Keratinocyte (primary cell): ENCODE results near the gene FAM72C. TPM values are rescaled to one million over a fixed set of nuclear protein-coding genes. Genes with fewer than 3 reads are reported as not detected.
"Not testable (repeated sequence)": the region's sequence is repeated elsewhere in the genome, so short reads cannot be mapped to it uniquely, and the experiment has no call there.

Source experiments
- DNase-seq: peaks from one replicate; pipeline ENCODE4 v3.0.0-alpha.2; 2011; ENCODE audit warnings: low read depth, missing footprints, low spot score
- FAIRE-seq: peaks from 2 replicates; lab custom pipeline; 2011; peaks lifted over from hg19 to GRCh38; lab: Jason Lieb, UNC
- H2AFZ ChIP-seq: 2 replicates; pipeline ENCODE4 v1.6.0; 2012; ENCODE audit warnings: low read length, control low read depth, inconsistent platforms; ENCODE audit not compliant: control insufficient read depth
- H3K27ac ChIP-seq: 2 replicates; pipeline ENCODE4 v1.5.1; 2011; ENCODE audit warnings: low read length; ENCODE audit not compliant: control insufficient read depth, insufficient read depth
- H3K27me3 ChIP-seq: 3 replicates; pipeline ENCODE4 v1.6.0; 2011; ENCODE audit warnings: low read length; ENCODE audit not compliant: control insufficient read depth, insufficient read depth; ENCODE audit errors: extremely low read depth
- H3K36me3 ChIP-seq, 2 experiments: 2 replicates in 1 of 2; 3 replicates in 1 of 2; pipeline ENCODE4 v1.5.1; 2011; ENCODE audit warnings: low read length in 2 of 2, mild to moderate bottlenecking in 1 of 2; ENCODE audit not compliant: control insufficient read depth in 2 of 2, insufficient read depth in 2 of 2; ENCODE audit errors: extremely low read depth in 1 of 2
- H3K4me1 ChIP-seq: 3 replicates; pipeline ENCODE4 v1.5.1; 2011; ENCODE audit warnings: low read length; ENCODE audit not compliant: control insufficient read depth, insufficient read depth; ENCODE audit errors: extremely low read depth
- H3K4me2 ChIP-seq: 3 replicates; pipeline ENCODE4 v1.6.0; 2011; ENCODE audit warnings: low read depth, low read length; ENCODE audit not compliant: control insufficient read depth, insufficient read depth; ENCODE audit errors: extremely low read depth
- H3K4me3 ChIP-seq, 3 experiments: fragments of 200-600 bp in 1 of 3; sonication (generic) in 1 of 3; 2 replicates in 2 of 3; 3 replicates in 1 of 3; pipeline ENCODE4 v1.5.1; 2011 to 2016; ENCODE audit warnings: low read length in 3 of 3, mild to moderate bottlenecking in 3 of 3, control low read depth in 2 of 3, inconsistent platforms in 1 of 3, low read depth in 1 of 3, mixed read lengths in 1 of 3, mixed run types in 1 of 3, moderate library complexity in 1 of 3; ENCODE audit not compliant: control insufficient read depth in 2 of 3, insufficient read depth in 2 of 3; ENCODE audit errors: extremely low read depth in 1 of 3
- H3K79me2 ChIP-seq: 2 replicates; pipeline ENCODE4 v1.6.0; 2012; ENCODE audit warnings: low read length; ENCODE audit not compliant: control insufficient read depth, insufficient read depth
- H3K9ac ChIP-seq: 3 replicates; pipeline ENCODE4 v1.6.0; 2011; ENCODE audit warnings: low read length; ENCODE audit not compliant: control insufficient read depth, insufficient read depth; ENCODE audit errors: extremely low read depth
- H3K9me1 ChIP-seq: 3 replicates; pipeline ENCODE4 v1.6.0; 2011; ENCODE audit warnings: low read length; ENCODE audit not compliant: control insufficient read depth, insufficient read depth; ENCODE audit errors: extremely low read depth
- H3K9me3 ChIP-seq: 2 replicates; pipeline ENCODE4 v1.5.1; 2012; ENCODE audit warnings: low read depth, low read length; ENCODE audit not compliant: control insufficient read depth
- H4K20me1 ChIP-seq: 3 replicates; pipeline ENCODE4 v1.6.0; 2011; ENCODE audit warnings: low read length; ENCODE audit not compliant: control insufficient read depth, insufficient read depth; ENCODE audit errors: extremely low read depth
- dilution Hi-C: fragments of 300-500 bp; cut with MboI; formaldehyde crosslinking; loops from one replicate; pipeline ENCODE4 v1.7.0; 2020; ENCODE audit warnings: low sequenced_read_pairs; ENCODE audit not compliant: extremely low pct_ligation_motif_present
- polyA plus RNA-seq, 5 experiments: library from polyadenylated mRNA; depleted of rRNA in 3 of 5; stranded (reverse) in 3 of 5; stranded (forward) in 1 of 5; unstranded in 1 of 5; fragments of >200 nt; gene quantifications; 1 replicate in 1 of 5; 2 replicates in 3 of 5; 3 replicates in 1 of 5; pipeline versions ENCODE4 v1.2.1 to v1.2.3, GENCODE V29; 2011 to 2012; ENCODE audit warnings: missing spikeins in 2 of 5, low read depth in 1 of 5, low replicate concordance in 1 of 5

Gene FAM72C
- polyA plus RNA-seq, 1 donor (not counting 4 experiments of a cell fraction or from before 2014, with no cell fraction given) = 3.4 TPM

GRCh38 chr1:144003306-144004029 is 31.7 kb upstream of the FAM72C start:
- FAIRE-seq, H3K36me3 ChIP-seq, H3K79me2 ChIP-seq, H3K9me3 ChIP-seq, dilution Hi-C loops, H4K20me1 ChIP-seq, H3K4me1 ChIP-seq, H3K27me3 ChIP-seq, H3K4me2 ChIP-seq, H2AFZ ChIP-seq, H3K9me1 ChIP-seq, H3K4me3 ChIP-seq, H3K9ac ChIP-seq, H3K27ac ChIP-seq, DNase-seq: not testable (repeated sequence)

- H3K4me1 ChIP-seq, H2AFZ ChIP-seq, dilution Hi-C loops, H3K4me3 ChIP-seq, DNase-seq, H3K4me2 ChIP-seq, H4K20me1 ChIP-seq, H3K27ac ChIP-seq, H3K9ac ChIP-seq, H3K9me1 ChIP-seq, H3K27me3 ChIP-seq, H3K79me2 ChIP-seq, H3K9me3 ChIP-seq, FAIRE-seq, H3K36me3 ChIP-seq: not testable (repeated sequence)
Measured at GRCh38 chr1:144002141-144002881, 30.5 kb upstream of the FAM72C start.

GRCh38 chr1:144001077-144001476 is 29.3 kb upstream of the FAM72C start:
- H3K79me2 ChIP-seq, H3K9ac ChIP-seq, dilution Hi-C loops, FAIRE-seq, H3K27me3 ChIP-seq, H3K4me1 ChIP-seq, H2AFZ ChIP-seq, H3K27ac ChIP-seq, H3K4me2 ChIP-seq, H3K9me3 ChIP-seq, DNase-seq, H4K20me1 ChIP-seq, H3K36me3 ChIP-seq, H3K9me1 ChIP-seq, H3K4me3 ChIP-seq: not testable (repeated sequence)

- not testable (repeated sequence) for FAIRE-seq, H3K4me1 ChIP-seq
Measured at GRCh38 chr1:143996020-143996419, 24.2 kb upstream of the FAM72C start.

More at GRCh38 chr1:143996020-143996419, 24.2 kb upstream of the FAM72C start:
- H3K9ac ChIP-seq, H2AFZ ChIP-seq, H3K9me1 ChIP-seq, dilution Hi-C loops, DNase-seq, H4K20me1 ChIP-seq, H3K9me3 ChIP-seq, H3K4me3 ChIP-seq, H3K36me3 ChIP-seq, H3K27me3 ChIP-seq, H3K4me2 ChIP-seq, H3K27ac ChIP-seq, H3K79me2 ChIP-seq: not testable (repeated sequence)
